SKM-1 (cell line): ENCODE measurements around the gene DCST2.
A peak's percentile ranks its signal among the peaks of the same experiment; 100 is the strongest.

Experiments
- DNase-seq: peaks from one replicate; lab custom pipeline; 2025; ENCODE audit not compliant: unreplicated experiment; lab: John Stamatoyannopoulos, UW

The DCST2 gene

GRCh38 chr1:155012026-155012546 lies 21.5 kb downstream of the DCST2 start:
- DNase-seq, result no peak

GRCh38 chr1:155011437-155012025 lies 22.1 kb downstream of the DCST2 start:
- no peak for DNase-seq

GRCh38 chr1:155011004-155011416 lies 22.6 kb downstream of the DCST2 start:
- no peak for DNase-seq

GRCh38 chr1:155010211-155010918 lies 23.2 kb downstream of the DCST2 start:
- peak; percentile 77 for DNase-seq

- DNase-seq, result no peak
Measured at GRCh38 chr1:155009742-155010141, 23.8 kb downstream of the DCST2 start.

GRCh38 chr1:155009221-155009711 lies 24.3 kb downstream of the DCST2 start:
- no peak for DNase-seq

- DNase-seq, result no peak
Measured at GRCh38 chr1:155008015-155008941, 25.3 kb downstream of the DCST2 start.

- no peak for DNase-seq
Measured at GRCh38 chr1:155007251-155007828, 26.2 kb downstream of the DCST2 start.

GRCh38 chr1:155006601-155007101 lies 26.9 kb downstream of the DCST2 start:
- peak; percentile 90 for DNase-seq

- no peak for DNase-seq
Measured at GRCh38 chr1:155005076-155006011, 28.2 kb downstream of the DCST2 start.

GRCh38 chr1:155004352-155005075 lies 29.1 kb downstream of the DCST2 start:
- no peak for DNase-seq

- no peak for DNase-seq
Measured at GRCh38 chr1:155003766-155004351, 29.7 kb downstream of the DCST2 start.

- DNase-seq, result no peak
Measured at GRCh38 chr1:155003227-155003765, 30.3 kb downstream of the DCST2 start.

- peak; percentile 94 for DNase-seq
Measured at GRCh38 chr1:155002464-155003226, 30.9 kb downstream of the DCST2 start, which contains the start of gene ZBTB7B. Gene ZBTB7B, plus strand, starts transcription at chr1:155002802. Its CDS starts 11,859 bp downstream, at chr1:155014661.

GRCh38 chr1:155001675-155002463 lies 31.7 kb downstream of the DCST2 start:
- DNase-seq, result peak; percentile 100

- DNase-seq, result no peak
Measured at GRCh38 chr1:155001425-155001674, 32.2 kb downstream of the DCST2 start.
